HCT116 (cell line): ENCODE data around the gene CLDN9. TPM values are rescaled to one million over a fixed set of nuclear protein-coding genes. Genes with fewer than 3 reads are reported as not detected.
A peak's percentile ranks its signal among the peaks of the same experiment; 100 is the strongest.

Experiments
- ATAC-seq: fragments of 200-7000 bp; cut with Tn5 transposase; 2 replicates; pipeline ENCODE4 v1.9.1; 2020; ENCODE audit warnings: mild to moderate bottlenecking, moderate library complexity
- BruUV-seq: library from RNA; stranded (reverse); fragments of 400-500 nt; replicated peaks from 2 replicates; lab custom pipeline; 2021; lab: Mats Ljungman, UMichigan
- CTCF ChIA-PET: fragments of 300-600 bp; sonication (Branson Sonifier 250); formaldehyde crosslinking; loops from one replicate; lab custom pipeline; 2021; ENCODE audit warnings: antibody characterized with exemption; lab: Charles Lee
- POLR2A ChIA-PET: fragments of 300-600, 350-600 bp; sonication (Branson Sonifier 250); formaldehyde crosslinking; loops from one replicate; lab custom pipeline; 2021; ENCODE audit warnings: antibody characterized with exemption; lab: Charles Lee
- RAD21 ChIA-PET, 2 experiments: fragments of 300-600 bp; sonication (Branson Sonifier 250); formaldehyde crosslinking; loops; one replicate each; lab custom pipeline; 2023; ENCODE audit warnings: low total read pairs in 2 of 2; ENCODE audit not compliant: uncharacterized antibody in 2 of 2, unreplicated experiment in 2 of 2, low non-redundant PET in 1 of 2; lab: Charles Lee
- DNase-seq: peaks from one replicate; pipeline ENCODE4 v3.0.0-alpha.2; 2010; ENCODE audit warnings: low read depth, low spot score
- H2AFZ ChIP-seq: fragments of 200-600 bp; shearing (Covaris generic), sonication (generic); 2 replicates; pipeline ENCODE4 v1.6.1; 2017; ENCODE audit warnings: low read depth, mixed run types, mixed read lengths, antibody characterized with exemption, low read length; ENCODE audit not compliant: poor library complexity, severe bottlenecking
- H3K27ac ChIP-seq: 2 replicates; pipeline ENCODE4 v1.5.1; 2012; ENCODE audit warnings: low read depth, low read length
- H3K27me3 ChIP-seq: fragments of 200-600 bp; sonication (generic); 2 replicates; pipeline ENCODE4 v1.6.1; 2016; ENCODE audit warnings: mixed run types, low read length, mixed read lengths; ENCODE audit not compliant: insufficient read depth
- H3K36me3 ChIP-seq, 2 experiments: fragments of 200-500 bp in 1 of 2; fragments of 200-600 bp in 1 of 2; sonication (Bioruptor generic) in 1 of 2; sonication (generic) in 1 of 2; 2 replicates each; pipeline versions ENCODE4 v1.5.1 to v1.6.1; 2014 to 2016; ENCODE audit warnings: low read length in 2 of 2, inconsistent platforms in 1 of 2, mixed read lengths in 1 of 2, mixed run types in 1 of 2; ENCODE audit not compliant: insufficient read depth in 2 of 2, control insufficient read depth in 1 of 2
- H3K4me1 ChIP-seq, 2 experiments: fragments of 200-600 bp in 1 of 2; sonication (generic) in 1 of 2; 2 replicates each; pipeline versions ENCODE4 v1.5.1 to v1.6.1; 2012 to 2017; ENCODE audit warnings: low read length in 2 of 2, inconsistent platforms in 1 of 2, mild to moderate bottlenecking in 1 of 2, mixed read lengths in 1 of 2, mixed run types in 1 of 2, moderate library complexity in 1 of 2; ENCODE audit not compliant: insufficient read depth in 2 of 2, control insufficient read depth in 1 of 2
- H3K4me2 ChIP-seq: fragments of 200-600 bp; sonication (generic); 2 replicates; pipeline ENCODE4 v1.6.1; 2017; ENCODE audit warnings: mixed run types, low read length, mixed read lengths
- H3K4me3 ChIP-seq, 2 experiments: fragments of 200-600 bp in 1 of 2; sonication (generic) in 1 of 2; replicated peaks in 1 of 2; 2 replicates each; pipeline ENCODE4 v1.5.1; 2011 to 2016; ENCODE audit warnings: low read length in 2 of 2, control low read depth in 1 of 2, low read depth in 1 of 2, mild to moderate bottlenecking in 1 of 2, mixed read lengths in 1 of 2, mixed run types in 1 of 2
- H3K79me2 ChIP-seq: fragments of 200-600 bp; sonication (generic); 2 replicates; pipeline ENCODE4 v1.6.1; 2017; ENCODE audit warnings: mild to moderate bottlenecking, mixed run types, low read length, moderate library complexity, mixed read lengths; ENCODE audit not compliant: insufficient read depth
- H3K9ac ChIP-seq: fragments of 200-600 bp; sonication (generic); 2 replicates; pipeline ENCODE4 v1.6.1; 2016; ENCODE audit warnings: low read length, mixed read lengths
- H3K9me2 ChIP-seq: fragments of 200-600 bp; sonication (generic), shearing (Covaris generic); 2 replicates; pipeline ENCODE4 v1.6.1; 2017; ENCODE audit warnings: mixed run types, mild to moderate bottlenecking, moderate library complexity; ENCODE audit not compliant: insufficient read depth
- H3K9me3 ChIP-seq, 2 experiments: fragments of 200-500 bp in 1 of 2; fragments of 200-600 bp in 1 of 2; sonication (Bioruptor generic) in 1 of 2; sonication (generic) in 1 of 2; 2 replicates each; pipeline ENCODE4 v1.6.1; 2014 to 2017; ENCODE audit warnings: low read length in 2 of 2, mixed read lengths in 2 of 2, inconsistent platforms in 1 of 2, low read depth in 1 of 2, mild to moderate bottlenecking in 1 of 2, mixed run types in 1 of 2, moderate library complexity in 1 of 2; ENCODE audit not compliant: control insufficient read depth in 1 of 2, insufficient read depth in 1 of 2
- H4K20me1 ChIP-seq: fragments of 200-600 bp; sonication (generic), shearing (Covaris generic); 2 replicates; pipeline ENCODE4 v1.6.1; 2017; ENCODE audit warnings: mixed run types, mild to moderate bottlenecking, moderate library complexity; ENCODE audit not compliant: insufficient read depth
- POLR2AphosphoS5 ChIP-seq: IDR thresholded peaks from 2 replicates; pipeline ENCODE4 v1.6.1; 2011; ENCODE audit warnings: mild to moderate bottlenecking, low read depth, low read length, moderate library complexity
- SP1 ChIP-seq: IDR thresholded peaks from 2 replicates; pipeline ENCODE4 v1.6.1; 2012; ENCODE audit warnings: low read depth
- SRF ChIP-seq: IDR thresholded peaks from 2 replicates; pipeline ENCODE4 v1.6.1; 2012; ENCODE audit warnings: low read depth
- intact Hi-C: fragments of 100-400 bp; cut with micrococcal nuclease; formaldehyde crosslinking; loops from 2 replicates; pipeline ENCODE4 v1.10.0; 2022
- total RNA-seq: library from RNA; stranded (reverse); gene quantifications from one replicate; pipeline ENCODE4 v1.2.1, GENCODE V29; 2021; ENCODE audit not compliant: unreplicated experiment
- TF ChIP-seq, protein P1 (sequence below), 3 experiments: fragments of 200-600 bp in 1 of 3; sonication (generic) in 1 of 3; IDR thresholded peaks in 2 of 3; conservative IDR thresholded peaks in 1 of 3; 2 replicates each; pipeline ENCODE4 v1.5.1; 2012 to 2017; ENCODE audit warnings: low read depth in 2 of 3, low read length in 2 of 3, antibody characterized with exemption in 1 of 3, borderline replicate concordance in 1 of 3, control low read depth in 1 of 3, mild to moderate bottlenecking in 1 of 3, mixed read lengths in 1 of 3, mixed run types in 1 of 3, moderate library complexity in 1 of 3; ENCODE audit not compliant: insufficient read depth in 1 of 3

Gene CLDN9
- total RNA-seq, 1 experiment from 2014 or later: 0.76 TPM

DNA sequence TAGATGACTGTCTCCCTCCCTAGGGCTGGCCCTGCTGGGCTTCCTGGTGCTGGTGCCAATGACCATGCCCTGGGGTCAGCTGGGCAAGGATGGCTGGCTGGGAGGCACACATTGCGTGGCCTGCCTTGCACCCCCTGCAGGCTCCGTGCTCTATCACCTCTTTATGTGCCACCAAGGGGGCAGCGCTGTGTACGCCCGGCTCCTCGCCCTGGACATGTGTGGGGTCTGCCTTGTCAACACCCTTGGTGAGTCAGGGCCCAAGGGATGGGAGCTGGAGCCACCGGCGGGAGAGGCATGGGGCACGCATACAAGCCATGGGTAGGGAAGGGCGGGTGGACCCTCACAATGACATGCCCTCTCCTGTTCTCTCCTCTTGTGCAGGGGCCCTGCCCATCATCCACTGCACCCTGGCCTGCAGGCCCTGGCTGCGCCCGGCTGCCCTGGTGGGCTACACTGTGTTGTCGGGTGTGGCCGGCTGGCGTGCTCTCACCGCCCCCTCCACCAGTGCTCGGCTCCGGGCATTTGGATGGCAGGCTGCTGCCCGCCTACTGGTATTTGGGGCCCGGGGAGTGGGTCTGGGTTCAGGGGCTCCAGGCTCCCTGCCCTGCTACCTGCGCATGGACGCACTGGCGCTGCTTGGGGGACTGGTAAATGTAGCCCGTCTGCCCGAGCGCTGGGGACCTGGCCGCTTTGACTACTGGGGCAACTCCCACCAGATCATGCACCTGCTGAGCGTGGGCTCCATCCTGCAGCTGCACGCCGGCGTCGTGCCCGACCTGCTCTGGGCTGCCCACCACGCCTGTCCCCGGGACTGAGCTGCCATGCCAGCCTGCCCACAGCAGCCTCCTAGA is 41.4 kb upstream of the CLDN9 start:
- intact Hi-C loops: no loop called here
- TF ChIP-seq SRF: no peak
- TF ChIP-seq, protein P1, sequence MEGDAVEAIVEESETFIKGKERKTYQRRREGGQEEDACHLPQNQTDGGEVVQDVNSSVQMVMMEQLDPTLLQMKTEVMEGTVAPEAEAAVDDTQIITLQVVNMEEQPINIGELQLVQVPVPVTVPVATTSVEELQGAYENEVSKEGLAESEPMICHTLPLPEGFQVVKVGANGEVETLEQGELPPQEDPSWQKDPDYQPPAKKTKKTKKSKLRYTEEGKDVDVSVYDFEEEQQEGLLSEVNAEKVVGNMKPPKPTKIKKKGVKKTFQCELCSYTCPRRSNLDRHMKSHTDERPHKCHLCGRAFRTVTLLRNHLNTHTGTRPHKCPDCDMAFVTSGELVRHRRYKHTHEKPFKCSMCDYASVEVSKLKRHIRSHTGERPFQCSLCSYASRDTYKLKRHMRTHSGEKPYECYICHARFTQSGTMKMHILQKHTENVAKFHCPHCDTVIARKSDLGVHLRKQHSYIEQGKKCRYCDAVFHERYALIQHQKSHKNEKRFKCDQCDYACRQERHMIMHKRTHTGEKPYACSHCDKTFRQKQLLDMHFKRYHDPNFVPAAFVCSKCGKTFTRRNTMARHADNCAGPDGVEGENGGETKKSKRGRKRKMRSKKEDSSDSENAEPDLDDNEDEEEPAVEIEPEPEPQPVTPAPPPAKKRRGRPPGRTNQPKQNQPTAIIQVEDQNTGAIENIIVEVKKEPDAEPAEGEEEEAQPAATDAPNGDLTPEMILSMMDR (IDR thresholded peaks at IDR 0.05 in 2 of 3, conservative IDR thresholded peaks at IDR 0.05 in 1 of 3; ENCODE audit: borderline replicate concordance in 1 of 3, insufficient read depth in 1 of 3, low read depth in 2 of 3, low read length in 2 of 3): 0 out of 6 replicates have a peak, but pooled peaks of 1 of the 3 experiments have one; percentile 13
- TF ChIP-seq SP1: no peak
- TF ChIP-seq POLR2AphosphoS5: 0 out of 2 replicates have a peak, but pooled peaks have one; percentile 13
- TF ChIP-seq, all 23 proteins: peak for 2
- Histone ChIP-seq H3K4me1 (peaks cover 11 to 40% of the 10 kb centered on the region in 2 experiments), H3K9me2 (no peaks in the 10 kb centered on the region), H3K4me2 (peak overlapping the region; percentile 89), H3K79me2 (peaks cover 45% of the 10 kb centered on the region), H3K9ac (peak overlapping the region; percentile 91), H3K27me3 (no peaks in the 10 kb centered on the region), H3K9me3 (no peaks in the 10 kb centered on the region), H3K4me3 (peak overlapping the region; percentile 66 to 79), H2AFZ (no peak overlapping the region), H3K36me3 (peaks cover 5 to 24% of the 10 kb centered on the region in 2 experiments; a peak in 3 of 4 replicates), H3K27ac (peak overlapping the region; percentile 95), H4K20me1 (peaks cover 6% of the 10 kb centered on the region; the same call in 1 of the 2 replicates)
- no peak for DNase-seq
- BruUV-seq: no TSS peak
- RAD21 ChIA-PET: no interaction called here
- POLR2A ChIA-PET: interaction anchor here (0.9 to 1.0 kb wide), 2 partner anchors 10 to 12 kb away, joined by 3 read pairs; no protein-coding TSS in a partner anchor
- ATAC-seq: no peak
- CTCF ChIA-PET: interaction anchor here (1.1 kb wide), 1 partner anchor 186 kb away, joined by 3 read pairs; no protein-coding TSS in a partner anchor
